T-helper 1 cell treated with Interleukin-12 subunit alpha and Interleukin-12 subunit beta and Interleukin-4 antibody, amounts not matched to agents 30 μg/mL and 1 μg/mL, for 36 hours (primary cell): Measurements from ENCODE around the gene TLE4.

Experiments
- H3K27ac Mint-ChIP-seq: one replicate; pipeline ENCODE4 v1.8.0; 2021; ENCODE audit warnings: mild to moderate bottlenecking, mixed read lengths
- H3K27me3 Mint-ChIP-seq: one replicate; pipeline ENCODE4 v1.8.0; 2021; ENCODE audit warnings: low read depth, mixed read lengths
- H3K36me3 Mint-ChIP-seq: one replicate; pipeline ENCODE4 v1.8.0; 2021; ENCODE audit warnings: low read depth, mixed read lengths
- H3K4me1 Mint-ChIP-seq: one replicate; pipeline ENCODE4 v1.8.0; 2021; ENCODE audit warnings: low read depth, mixed read lengths
- H3K4me3 Mint-ChIP-seq: one replicate; pipeline ENCODE4 v1.8.0; 2021; ENCODE audit warnings: mild to moderate bottlenecking, moderate library complexity, mixed read lengths
- H3K9me3 Mint-ChIP-seq: one replicate; pipeline ENCODE4 v1.8.0; 2021; ENCODE audit warnings: mixed read lengths

The TLE4 gene

GRCh38 chr9:79774356-79774755, 202.6 kb downstream of the TLE4 start:
- H3K27me3 Mint-ChIP-seq: peaks cover 20% of the 10 kb centered on the region
- H3K36me3 Mint-ChIP-seq: no peaks in the 10 kb centered on the region
- H3K27ac Mint-ChIP-seq: no peak overlapping the region
- no peaks in the 10 kb centered on the region for H3K4me1 Mint-ChIP-seq
- no peak overlapping the region for H3K4me3 Mint-ChIP-seq
- no peaks in the 10 kb centered on the region for H3K9me3 Mint-ChIP-seq
